T1000 (cell line): ENCODE measurements around the gene EXOC7.
"Not testable (repeated sequence)": the region's sequence is repeated elsewhere in the genome, so short reads cannot be mapped to it uniquely, and the experiment has no call there.

Source experiments
- DNase-seq: peaks from one replicate; lab custom pipeline; 2025; ENCODE audit warnings: mixed read lengths; lab: John Stamatoyannopoulos, UW

Gene EXOC7

GRCh38 chr17:76042868-76043267 lies 60.7 kb downstream of the EXOC7 start:
- not testable (repeated sequence) for DNase-seq

GRCh38 chr17:76040376-76040775 lies 63.2 kb downstream of the EXOC7 start:
- DNase-seq = no peak

GRCh38 chr17:76039121-76039520 lies 64.5 kb downstream of the EXOC7 start:
- DNase-seq = no peak

GRCh38 chr17:76038050-76038449 lies 65.5 kb downstream of the EXOC7 start:
- DNase-seq = no peak

- no peak for DNase-seq
Measured at GRCh38 chr17:76036497-76037261, 66.9 kb downstream of the EXOC7 start.

- DNase-seq = no peak
Measured at GRCh38 chr17:76034428-76035350, 68.9 kb downstream of the EXOC7 start.

GRCh38 chr17:76033139-76033538 lies 70.4 kb downstream of the EXOC7 start:
- no peak for DNase-seq

GRCh38 chr17:76032780-76033108 lies 70.8 kb downstream of the EXOC7 start:
- DNase-seq = no peak

GRCh38 chr17:76032073-76032779 lies 71.4 kb downstream of the EXOC7 start:
- no peak for DNase-seq
